Activated T-cell treated with anti-CD3 and anti-CD28 coated beads, Interleukin-2, amount 50 U/mL, for 4 hours (primary cell): ENCODE results near the gene ALOXE3. TPM values are rescaled to one million over a fixed set of nuclear protein-coding genes. Genes with fewer than 3 reads are reported as not detected.

Source experiments
- ATAC-seq, 2 donors: fragments of 200-7000 bp; cut with Tn5 transposase; one replicate each; pipeline ENCODE4 v1.10.0; 2021
- DNase-seq: peaks from one replicate; pipeline ENCODE4 v3.0.0-alpha.2; 2020
- H3K27me3 Mint-ChIP-seq: one replicate; pipeline ENCODE4 v1.8.0; 2021; ENCODE audit warnings: low read depth, mixed read lengths
- H3K36me3 Mint-ChIP-seq: one replicate; pipeline ENCODE4 v1.8.0; 2022; ENCODE audit warnings: mixed read lengths; ENCODE audit not compliant: insufficient read depth
- H3K4me1 Mint-ChIP-seq: one replicate; pipeline ENCODE4 v1.8.0; 2021; ENCODE audit warnings: low read depth, mixed read lengths
- H3K4me3 Mint-ChIP-seq: one replicate; pipeline ENCODE4 v1.8.0; 2021; ENCODE audit warnings: mild to moderate bottlenecking, moderate library complexity, mixed read lengths
- H3K9me3 Mint-ChIP-seq: one replicate; pipeline ENCODE4 v1.8.0; 2021; ENCODE audit warnings: mixed read lengths
- total RNA-seq, 3 donors: library from RNA; stranded (reverse); gene quantifications; one replicate each; pipeline ENCODE4 v1.2.1, GENCODE V29; 2021

The ALOXE3 gene
- total RNA-seq, 3 donors from 2014 or later: not detected

DNA sequence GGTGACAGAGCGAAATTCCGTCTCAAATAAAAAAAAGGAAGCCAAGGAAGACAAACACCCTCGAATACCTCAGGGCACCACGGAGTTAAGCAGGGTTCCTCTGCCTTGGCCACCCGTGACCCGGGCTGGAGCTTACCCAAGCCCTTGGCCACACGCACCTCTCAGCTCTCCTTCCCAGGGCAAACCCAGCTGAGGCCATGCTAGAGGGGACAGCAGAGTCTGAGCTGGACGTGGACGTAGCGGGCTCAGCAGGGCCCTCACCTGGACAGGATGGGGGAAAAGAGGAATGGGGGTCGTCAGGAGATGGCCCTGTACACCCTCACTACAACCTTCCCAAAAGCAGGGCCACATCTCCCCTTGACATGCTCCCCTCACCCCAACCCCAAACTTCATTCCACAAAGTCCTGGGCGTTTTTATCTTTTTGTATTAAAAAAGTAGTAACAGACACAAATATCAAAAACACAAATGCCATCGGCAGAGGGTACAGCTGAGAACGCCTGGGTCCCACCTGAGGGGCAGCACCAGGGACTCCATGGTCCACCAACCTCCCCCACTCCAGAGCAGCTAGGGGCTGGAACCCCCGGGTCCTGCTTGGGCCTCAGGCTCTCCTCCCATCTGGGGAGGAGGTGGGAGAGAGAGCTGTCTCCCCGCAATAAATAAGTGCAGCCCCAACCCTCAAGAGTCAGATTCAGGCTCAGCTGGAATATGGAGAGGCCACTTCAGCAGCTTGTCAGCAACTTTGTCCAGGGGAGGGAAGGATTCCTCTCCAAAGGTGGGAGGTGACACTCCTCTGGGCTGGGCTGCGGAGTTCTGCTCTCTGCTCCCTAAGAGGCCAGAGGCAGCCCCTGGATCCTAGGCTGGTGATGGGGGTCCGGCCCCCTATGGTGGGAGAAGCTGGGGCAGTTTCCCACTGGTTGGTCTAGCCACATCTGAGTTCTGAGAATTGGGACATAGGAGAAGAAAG, 22.0 kb upstream of the ALOXE3 start:
- ATAC-seq (no peak), DNase-seq (no peak)
- peaks cover 16% of the 10 kb centered on the region for H3K36me3 Mint-ChIP-seq
- H3K9me3 Mint-ChIP-seq: no peaks in the 10 kb centered on the region
- H3K4me1 Mint-ChIP-seq: peaks cover 2% of the 10 kb centered on the region
- H3K4me3 Mint-ChIP-seq: no peak overlapping the region
- H3K27me3 Mint-ChIP-seq: no peaks in the 10 kb centered on the region

DNA sequence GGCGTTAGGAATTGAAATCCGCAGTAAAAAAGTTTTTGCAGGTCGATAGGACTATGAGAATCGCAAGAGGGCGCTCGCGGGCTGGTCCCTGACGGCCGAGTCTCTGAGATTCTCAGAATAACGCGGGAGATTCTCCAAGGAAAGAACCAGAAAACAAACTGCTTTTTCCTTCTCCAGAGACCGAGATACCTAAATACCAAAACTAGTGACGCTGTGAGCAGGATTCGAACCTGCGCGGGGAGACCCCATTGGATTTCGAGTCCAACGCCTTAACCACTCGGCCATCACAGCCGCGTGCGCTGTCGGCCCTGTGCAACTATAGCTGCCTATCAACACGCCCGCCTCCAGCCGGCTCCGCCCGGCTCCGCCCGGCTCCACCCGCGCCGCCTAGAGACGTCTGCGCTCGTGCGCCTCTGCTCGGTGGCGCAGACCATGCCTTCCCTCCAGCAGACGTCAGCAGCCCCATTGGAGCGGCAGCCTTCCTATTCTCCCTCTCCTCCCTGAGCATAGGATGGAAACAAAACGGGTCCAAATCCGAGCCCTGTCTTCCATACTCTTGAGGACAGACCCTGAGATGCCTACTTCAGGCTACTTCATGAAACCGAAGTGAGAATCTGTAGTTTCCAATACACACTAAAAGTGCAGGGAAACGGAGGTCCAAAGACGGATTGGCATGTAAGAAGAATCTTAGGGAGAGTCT, 20.5 kb upstream of the ALOXE3 start:
- peaks cover 2% of the 10 kb centered on the region for H3K4me1 Mint-ChIP-seq
- DNase-seq: peak; percentile 94
- ATAC-seq: peak; percentile 93 to 95
- H3K4me3 Mint-ChIP-seq: no peak overlapping the region
- H3K36me3 Mint-ChIP-seq: peaks cover 10% of the 10 kb centered on the region
- H3K9me3 Mint-ChIP-seq: no peaks in the 10 kb centered on the region
- H3K27me3 Mint-ChIP-seq: no peaks in the 10 kb centered on the region

DNA sequence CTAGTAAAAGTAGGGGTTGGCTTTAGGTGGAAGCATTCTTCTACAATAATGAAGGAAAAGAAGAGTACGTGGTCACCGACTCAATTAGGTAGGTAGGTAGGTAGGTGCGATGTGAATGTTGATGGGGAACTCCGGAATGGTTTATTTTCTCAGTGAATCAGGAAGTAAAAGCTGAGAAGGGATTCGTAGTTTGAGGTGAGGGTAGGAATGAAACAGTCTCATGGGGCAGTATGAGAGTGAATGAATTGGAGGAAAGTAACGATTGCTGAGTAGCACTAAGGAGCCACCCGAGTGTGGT, 20.0 kb upstream of the ALOXE3 start:
- Mint-ChIP-seq H3K9me3 (no peaks in the 10 kb centered on the region), H3K4me3 (no peak overlapping the region), H3K36me3 (peaks cover 8% of the 10 kb centered on the region), H3K4me1 (peaks cover 2% of the 10 kb centered on the region), H3K27me3 (no peaks in the 10 kb centered on the region)
- no peak for DNase-seq
- ATAC-seq: no peak

DNA sequence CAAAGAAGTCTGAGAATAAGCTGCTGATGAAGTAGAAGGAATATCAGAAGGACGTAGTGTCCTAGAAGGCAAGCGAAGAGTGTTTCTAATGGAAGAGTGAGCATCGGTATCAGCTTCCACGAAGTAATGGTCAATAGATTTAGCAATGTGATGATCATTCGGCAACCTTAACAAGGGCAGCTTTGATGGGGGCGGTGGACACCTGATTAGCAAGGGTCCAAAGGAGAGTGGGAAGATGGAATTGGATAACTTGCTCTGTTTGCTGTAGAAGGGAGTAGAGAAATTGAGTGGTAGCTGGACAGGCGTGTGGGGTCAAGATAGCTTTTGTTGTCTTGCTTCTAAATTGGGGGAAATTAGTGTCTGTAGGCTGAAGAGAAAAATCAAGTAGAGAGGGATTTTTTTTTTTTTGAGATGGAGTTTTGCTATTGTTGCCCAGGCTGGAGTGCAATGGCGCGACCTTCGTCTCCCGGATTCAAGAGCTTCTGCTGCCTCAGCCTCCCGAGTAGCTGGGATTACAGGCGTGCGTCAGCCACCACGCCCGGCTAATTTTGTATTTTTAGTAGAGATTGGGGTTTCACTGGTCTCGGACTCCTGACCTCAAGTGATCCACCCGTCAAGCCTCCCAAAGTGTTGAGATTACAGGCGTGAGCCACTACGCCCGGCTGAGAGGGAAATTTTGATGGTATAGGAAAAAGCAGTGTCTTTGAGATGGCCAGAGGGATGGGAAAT, 19.5 kb upstream of the ALOXE3 start:
- DNase-seq (no peak), ATAC-seq (no peak)
- no peaks in the 10 kb centered on the region for H3K27me3 Mint-ChIP-seq
- no peak overlapping the region for H3K4me3 Mint-ChIP-seq
- H3K36me3 Mint-ChIP-seq: peaks cover 8% of the 10 kb centered on the region
- peaks cover 2% of the 10 kb centered on the region for H3K4me1 Mint-ChIP-seq
- H3K9me3 Mint-ChIP-seq: no peaks in the 10 kb centered on the region

DNA sequence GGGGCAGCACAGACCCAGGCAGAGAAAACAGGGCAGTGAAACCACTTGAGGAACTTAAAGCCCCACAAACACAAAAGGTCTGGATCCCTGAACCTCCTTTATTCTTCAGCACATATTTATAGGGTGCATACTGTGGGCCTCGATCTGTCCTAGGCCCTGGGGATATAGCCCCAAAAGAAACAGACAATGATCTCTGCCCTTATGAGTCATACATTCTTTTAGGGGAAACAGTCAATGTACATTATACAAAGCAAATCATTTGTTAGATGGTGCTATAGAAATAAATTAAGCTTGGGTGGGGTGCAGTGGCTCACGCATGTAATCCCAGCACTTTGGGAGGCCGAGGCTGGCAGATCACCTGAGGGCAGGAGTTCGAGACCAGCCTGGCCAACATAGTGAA, 15.6 kb upstream of the ALOXE3 start:
- Mint-ChIP-seq H3K9me3 (no peaks in the 10 kb centered on the region), H3K36me3 (no peaks in the 10 kb centered on the region), H3K4me3 (no peak overlapping the region), H3K4me1 (peaks cover 2% of the 10 kb centered on the region), H3K27me3 (peaks cover 8% of the 10 kb centered on the region)
- no peak for DNase-seq
- no peak for ATAC-seq

DNA sequence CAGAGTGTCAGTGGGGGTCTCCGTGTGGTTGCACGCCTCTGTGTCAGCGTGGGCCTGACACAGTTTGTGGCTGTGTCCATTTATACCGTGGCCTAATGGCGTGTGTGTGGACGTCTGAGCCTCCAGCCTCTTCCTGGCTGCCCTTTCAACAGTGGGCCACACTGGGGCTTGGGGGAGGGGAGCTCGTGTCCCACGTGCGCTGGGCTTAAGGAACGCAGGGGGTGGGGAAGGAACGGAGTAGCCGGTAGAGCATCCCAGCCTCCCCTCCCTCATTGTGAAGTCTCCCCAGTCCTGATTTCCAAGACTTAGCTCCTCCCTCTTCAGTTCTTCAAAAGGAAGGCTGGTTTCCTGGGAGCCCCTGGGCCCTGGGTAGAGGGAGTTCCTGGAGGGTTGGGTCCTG, 15.1 kb upstream of the ALOXE3 start:
- H3K27me3 Mint-ChIP-seq: peaks cover 8% of the 10 kb centered on the region
- ATAC-seq: no peak
- no peaks in the 10 kb centered on the region for H3K36me3 Mint-ChIP-seq

DNA sequence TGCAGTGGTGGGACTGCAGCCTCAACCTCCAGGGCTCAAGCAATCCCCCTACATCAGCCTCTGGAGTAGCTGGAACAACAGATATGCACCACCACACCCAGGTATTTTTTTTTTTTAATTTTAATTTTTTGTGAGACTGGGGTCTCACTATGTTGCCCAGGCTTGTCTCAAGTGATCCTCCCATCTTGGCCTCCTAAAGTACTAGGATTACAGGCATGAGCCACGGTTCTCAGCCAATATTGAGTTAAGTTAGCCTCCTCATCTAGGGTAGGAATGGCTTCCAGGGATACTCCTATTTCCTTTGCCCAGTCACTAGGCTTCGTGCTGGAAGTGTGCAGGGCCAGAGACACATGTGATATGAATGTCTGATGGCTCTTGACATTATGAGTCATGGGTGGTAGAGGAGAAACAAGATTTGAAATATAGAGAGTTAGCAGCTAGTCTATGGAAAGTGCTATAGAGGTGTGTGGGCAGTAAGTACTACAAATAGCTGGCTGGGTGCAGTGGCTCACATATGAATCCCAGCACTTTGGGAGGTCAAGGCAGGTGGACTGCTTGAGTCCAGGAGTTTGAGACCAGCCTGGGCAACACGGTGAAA, 13.6 kb upstream of the ALOXE3 start:
- peak; percentile 51 to 56 for ATAC-seq
- Mint-ChIP-seq H3K4me1 (peaks cover 7% of the 10 kb centered on the region), H3K36me3 (no peaks in the 10 kb centered on the region), H3K4me3 (no peak overlapping the region), H3K27me3 (peaks cover 9% of the 10 kb centered on the region), H3K9me3 (no peaks in the 10 kb centered on the region)
- no peak for DNase-seq

More for the DNA sequence above, 15.1 kb upstream of the ALOXE3 start:
- no peak for DNase-seq
- H3K9me3 Mint-ChIP-seq: no peaks in the 10 kb centered on the region
- H3K4me3 Mint-ChIP-seq: no peak overlapping the region
- peaks cover 2% of the 10 kb centered on the region for H3K4me1 Mint-ChIP-seq

DNA sequence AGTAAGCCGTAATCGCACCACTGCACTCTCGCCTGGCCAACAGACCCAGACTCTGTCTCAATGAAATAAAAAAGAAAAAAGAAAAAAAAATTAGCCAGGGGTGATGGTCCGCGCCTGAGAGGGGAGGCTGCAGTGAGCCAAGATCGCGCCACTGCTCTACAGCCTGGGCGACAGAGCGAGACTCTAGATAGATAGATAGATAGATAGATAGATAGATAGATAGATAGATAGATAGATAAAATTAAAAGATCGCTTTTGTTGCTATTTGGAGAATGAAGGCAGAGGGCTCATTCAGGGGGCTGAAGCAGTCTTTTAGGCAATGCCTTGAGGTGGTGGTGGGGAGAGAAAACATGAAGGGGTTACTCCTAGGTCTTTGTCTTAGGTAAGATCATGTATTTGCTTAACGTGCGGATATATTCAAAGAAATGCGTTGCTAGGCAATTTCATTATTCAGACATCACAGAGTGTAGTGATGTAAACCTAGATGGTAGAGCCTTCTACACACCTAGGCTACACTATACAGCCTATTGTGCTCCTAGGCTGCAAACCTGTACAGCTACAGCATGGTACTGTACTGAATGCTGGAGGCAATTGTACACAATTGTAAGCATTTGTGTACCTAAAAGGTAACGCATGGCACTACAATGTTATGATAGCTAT, 9.9 kb upstream of the ALOXE3 start:
- DNase-seq (no peak), ATAC-seq (no peak)
- Mint-ChIP-seq H3K36me3 (no peaks in the 10 kb centered on the region), H3K4me1 (peaks cover 35% of the 10 kb centered on the region), H3K27me3 (peaks cover 30% of the 10 kb centered on the region), H3K9me3 (no peaks in the 10 kb centered on the region), H3K4me3 (no peak overlapping the region)

DNA sequence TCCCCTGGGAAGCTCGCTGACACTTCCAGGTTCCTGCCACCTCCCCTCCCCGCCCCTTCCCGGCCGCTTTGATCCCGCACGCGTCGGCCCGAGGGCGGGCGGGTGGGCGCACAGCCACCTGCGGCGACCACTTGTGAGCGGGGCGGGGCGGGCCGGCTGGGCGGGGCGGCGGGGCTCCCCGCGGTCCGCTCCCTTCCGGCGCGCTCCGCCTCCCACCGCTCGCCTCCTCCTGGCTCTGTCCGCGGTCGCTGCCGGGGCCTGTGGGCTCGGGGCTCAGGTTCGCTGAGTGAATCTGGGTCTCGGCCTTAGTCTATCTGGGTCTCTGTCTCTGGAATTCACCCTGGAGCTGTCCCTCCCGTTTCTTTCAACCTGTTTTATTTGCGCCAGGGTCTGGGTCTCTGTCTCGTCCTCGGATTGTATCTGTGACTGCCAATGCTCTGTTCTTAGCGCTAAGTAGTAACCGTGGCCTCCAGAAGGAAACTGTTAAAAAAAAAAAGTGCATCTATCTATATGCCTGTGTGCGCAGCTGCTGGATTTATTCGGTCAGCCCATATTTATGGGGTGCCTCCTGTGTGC, 8.3 kb upstream of the ALOXE3 start:
- H3K4me3 Mint-ChIP-seq: peak overlapping the region; percentile 87
- peaks cover 42% of the 10 kb centered on the region for H3K4me1 Mint-ChIP-seq
- no peaks in the 10 kb centered on the region for H3K9me3 Mint-ChIP-seq
- peak; percentile 40 to 43 for ATAC-seq
- no peaks in the 10 kb centered on the region for H3K36me3 Mint-ChIP-seq
- DNase-seq: peak; percentile 22
- peaks cover 35% of the 10 kb centered on the region for H3K27me3 Mint-ChIP-seq

DNA sequence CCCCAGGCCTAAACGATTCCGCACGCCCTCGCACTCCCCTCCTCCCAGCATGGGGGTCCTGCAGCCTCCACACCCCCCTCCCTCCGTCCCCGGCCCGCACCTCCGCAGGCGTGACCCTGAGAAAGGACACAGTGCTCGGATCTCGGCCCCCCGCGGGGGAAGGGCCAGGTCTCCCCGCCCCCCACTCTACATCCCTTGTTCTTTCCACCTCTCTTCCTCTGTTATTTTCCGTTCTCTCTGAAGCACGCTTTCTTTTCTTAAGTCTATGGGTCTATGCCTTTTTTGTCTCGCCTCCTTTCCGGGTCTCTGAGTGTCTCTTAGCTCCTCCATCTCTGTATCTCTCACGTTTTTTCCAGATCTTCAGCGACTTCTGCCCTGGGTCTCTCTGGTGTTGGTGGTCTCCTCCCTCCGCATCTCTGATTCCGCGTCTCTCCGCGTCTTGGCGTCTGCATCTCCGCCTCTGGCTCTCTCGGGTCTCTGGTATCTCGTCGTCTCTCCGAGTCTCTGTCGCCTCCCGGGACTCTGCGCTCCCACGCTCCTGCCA, 7.7 kb upstream of the ALOXE3 start:
- Mint-ChIP-seq H3K9me3 (no peaks in the 10 kb centered on the region), H3K4me3 (peak overlapping the region; percentile 87), H3K36me3 (no peaks in the 10 kb centered on the region), H3K27me3 (peaks cover 34% of the 10 kb centered on the region), H3K4me1 (peaks cover 44% of the 10 kb centered on the region)
- peak in 1 of 2 donors; percentile 2 for ATAC-seq
- no peak for DNase-seq

DNA sequence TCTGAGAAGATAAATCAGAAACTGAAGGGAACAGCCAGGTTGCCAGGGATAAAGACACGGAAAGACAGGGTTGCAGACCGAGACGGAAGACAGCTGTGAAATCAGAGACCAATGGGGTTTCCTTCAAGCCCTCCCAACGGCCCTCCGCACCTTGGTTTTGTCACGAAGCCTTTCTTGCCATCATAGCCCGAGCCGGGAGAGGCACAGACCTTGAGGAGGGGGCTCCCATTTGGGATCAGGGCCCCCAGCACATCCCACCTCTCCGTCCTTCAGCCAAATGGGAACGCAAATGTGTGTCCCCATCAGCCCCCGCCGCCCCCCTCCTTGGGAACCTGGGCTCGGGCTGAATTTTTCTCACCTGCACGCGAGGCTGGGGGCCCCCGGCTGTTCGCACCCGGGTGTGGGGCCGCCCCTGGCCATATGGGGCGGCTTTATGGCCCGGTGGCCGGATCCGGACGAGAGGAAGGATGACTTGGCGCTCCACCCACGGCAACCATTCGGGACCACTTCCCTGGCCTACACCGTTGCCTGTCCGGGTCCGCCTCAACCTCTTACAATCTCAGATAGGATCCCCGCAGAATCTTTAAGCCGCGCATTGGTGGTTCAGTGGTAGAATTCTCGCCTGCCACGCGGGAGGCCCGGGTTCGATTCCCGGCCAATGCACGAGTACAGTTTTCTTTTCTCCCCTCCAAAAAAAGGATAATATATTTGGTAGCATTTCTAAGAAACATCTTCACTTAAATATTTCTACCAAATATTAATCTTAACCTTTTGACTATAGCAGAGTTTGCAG, 7.0 kb upstream of the ALOXE3 start:
- no peaks in the 10 kb centered on the region for H3K36me3 Mint-ChIP-seq
- H3K4me1 Mint-ChIP-seq: peaks cover 50% of the 10 kb centered on the region
- ATAC-seq (peak; percentile 29 to 30), DNase-seq (peak; percentile 90)
- H3K9me3 Mint-ChIP-seq: no peaks in the 10 kb centered on the region
- H3K27me3 Mint-ChIP-seq: peaks cover 39% of the 10 kb centered on the region
- peak overlapping the region; percentile 87 for H3K4me3 Mint-ChIP-seq

DNA sequence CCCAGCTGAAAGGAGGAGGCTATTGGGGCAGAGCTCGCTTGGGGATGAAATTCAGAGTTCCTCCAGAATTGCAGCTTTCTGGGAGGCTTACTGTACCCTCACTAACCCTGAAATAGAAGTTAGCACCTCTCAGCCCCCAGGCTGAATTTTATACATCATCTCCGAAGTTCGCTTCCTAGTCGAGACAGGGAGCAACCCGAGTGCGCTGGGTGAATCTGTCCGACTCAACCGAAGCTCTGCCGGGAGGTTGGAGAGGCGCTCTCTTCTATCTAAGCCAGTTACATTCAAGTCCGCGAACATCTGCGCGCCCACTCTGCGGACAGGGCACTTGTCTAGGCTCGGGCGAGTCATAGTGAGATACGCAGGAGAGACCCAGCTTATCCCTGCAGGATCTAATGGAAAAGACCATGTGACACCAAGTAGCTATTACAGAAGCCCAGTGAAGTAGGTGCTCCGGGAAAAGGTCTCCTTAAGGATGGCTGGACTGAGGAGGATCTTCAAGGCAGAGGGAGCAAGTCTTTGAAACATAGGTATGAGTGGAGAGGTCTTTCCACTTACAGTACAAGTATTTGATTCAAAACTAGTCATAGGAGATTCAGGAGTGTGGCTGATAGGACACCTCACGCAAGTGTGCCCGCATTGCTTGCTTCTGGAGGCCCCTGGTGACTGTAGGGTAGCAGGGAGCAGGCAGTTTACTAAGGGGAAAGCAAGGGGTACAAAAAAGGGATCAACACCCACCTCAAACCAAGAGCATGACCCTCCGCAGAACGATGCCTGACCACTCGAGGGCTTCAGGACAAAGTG, 6.2 kb upstream of the ALOXE3 start:
- DNase-seq: no peak
- Mint-ChIP-seq H3K27me3 (peaks cover 35% of the 10 kb centered on the region), H3K9me3 (no peaks in the 10 kb centered on the region), H3K4me1 (peaks cover 58% of the 10 kb centered on the region), H3K4me3 (peak overlapping the region; percentile 87), H3K36me3 (no peaks in the 10 kb centered on the region)
- no peak for ATAC-seq
